HepG2 (cell line): ENCODE data around the gene CCND1. TPM values are rescaled to one million over a fixed set of nuclear protein-coding genes. Genes with fewer than 3 reads are reported as not detected.

Experiments
- CHCHD3 ChIP-seq: sonication (generic); formaldehyde crosslinking; IDR thresholded peaks from 2 replicates; pipeline ENCODE4 v1.8.0; 2022; ENCODE audit warnings: mild to moderate bottlenecking, missing genetic modification reagents, moderate library complexity
- EED ChIP-seq: sonication (generic); formaldehyde crosslinking; IDR thresholded peaks from 2 replicates; pipeline ENCODE4 v1.5.0; 2020; ENCODE audit warnings: mild to moderate bottlenecking, missing genetic modification reagents
- GATAD1 ChIP-seq: IDR thresholded peaks from 2 replicates; pipeline ENCODE4 v1.6.1; 2016; ENCODE audit warnings: missing genetic modification reagents, missing compliant biosample characterization
- KMT2A ChIP-seq: sonication (generic); formaldehyde crosslinking; IDR thresholded peaks from 2 replicates; pipeline ENCODE4 v1.4.0; 2020; ENCODE audit warnings: missing genetic modification reagents
- MXD4 ChIP-seq: IDR thresholded peaks from 2 replicates; pipeline ENCODE4 v1.6.1; 2016; ENCODE audit warnings: mild to moderate bottlenecking, missing biosample characterization, missing genetic modification reagents
- NPAS2 ChIP-seq: sonication (generic); formaldehyde crosslinking; IDR thresholded peaks from 2 replicates; pipeline ENCODE4 v1.8.0; 2022; ENCODE audit warnings: mild to moderate bottlenecking, missing genetic modification reagents, borderline replicate concordance
- PCBP1 ChIP-seq: fragments of 200-400 bp; formaldehyde crosslinking; IDR thresholded peaks from 2 replicates; pipeline ENCODE4 v1.6.1; 2017; ENCODE audit warnings: mild to moderate bottlenecking, low read depth, low read length, borderline replicate concordance
- PHF8 ChIP-seq: sonication (generic); formaldehyde crosslinking; IDR thresholded peaks from 2 replicates; pipeline ENCODE4 v1.5.0; 2020; ENCODE audit warnings: missing genetic modification reagents
- RELA ChIP-seq: sonication (generic); formaldehyde crosslinking; IDR thresholded peaks from 2 replicates; pipeline ENCODE4 v1.4.0; 2020; ENCODE audit warnings: missing genetic modification reagents
- SP5 ChIP-seq: IDR thresholded peaks from 2 replicates; pipeline ENCODE4 v1.6.1; 2016; ENCODE audit warnings: low read depth, borderline replicate concordance
- ZIK1 ChIP-seq: sonication (generic); formaldehyde crosslinking; IDR thresholded peaks from 2 replicates; pipeline ENCODE4 v1.5.0; 2020; ENCODE audit warnings: mild to moderate bottlenecking, low read depth, missing genetic modification reagents, borderline replicate concordance
- ZNF564 ChIP-seq: sonication (generic); formaldehyde crosslinking; IDR thresholded peaks from 2 replicates; pipeline ENCODE4 v1.8.1; 2023; ENCODE audit warnings: mild to moderate bottlenecking, missing genetic modification reagents
- ZNF703 ChIP-seq: sonication (generic); formaldehyde crosslinking; IDR thresholded peaks from 2 replicates; pipeline ENCODE4 v1.5.1; 2020; ENCODE audit warnings: missing genetic modification reagents, mild to moderate bottlenecking, moderate library complexity, borderline replicate concordance
- polyA plus RNA-seq, 8 experiments: library from polyadenylated mRNA; depleted of rRNA in 3 of 8; stranded (reverse) in 7 of 8; unstranded in 1 of 8; fragments of >200 nt; fragmentation: Illumina TruSeq in 4 of 8; extraction: Trizol in 4 of 8; gene quantifications; 2 replicates each; pipeline versions ENCODE4 v1.2.1 to v1.2.3, GENCODE V29; 2011 to 2016; ENCODE audit warnings: low read depth in 4 of 8, missing spikeins in 1 of 8, mixed read lengths in 1 of 8; ENCODE audit not compliant: insufficient read depth in 1 of 8
- total RNA-seq, 5 experiments: library from RNA; depleted of rRNA; stranded (reverse); fragments of >200 nt; fragmentation: Illumina TruSeq; extraction: Trizol; gene quantifications; 2 replicates each; pipeline ENCODE4 v1.2.3, GENCODE V29; 2016; ENCODE audit warnings: low read depth in 1 of 5
- TF ChIP-seq, protein P1 (sequence below): IDR thresholded peaks from 2 replicates; pipeline ENCODE4 v1.6.1; 2012; ENCODE audit warnings: low read length, improper control_type of control experiment
- TF ChIP-seq, protein P2 (sequence below): sonication (generic); formaldehyde crosslinking; IDR thresholded peaks from 2 replicates; pipeline ENCODE4 v1.5.1; 2020; ENCODE audit warnings: mild to moderate bottlenecking, moderate library complexity, missing genetic modification reagents
- TF ChIP-seq, protein P3 (sequence below): sonication (generic); formaldehyde crosslinking; IDR thresholded peaks from 2 replicates; pipeline ENCODE4 v1.5.1; 2020; ENCODE audit warnings: mild to moderate bottlenecking, missing genetic modification reagents, borderline replicate concordance
- TF ChIP-seq, protein P4 (sequence below): sonication (generic); formaldehyde crosslinking; IDR thresholded peaks from 2 replicates; pipeline ENCODE4 v1.5.0; 2020; ENCODE audit warnings: missing genetic modification reagents
- TF ChIP-seq, protein P5 (sequence below): IDR thresholded peaks from 2 replicates; pipeline ENCODE4 v1.6.1; 2016; ENCODE audit warnings: missing genetic modification reagents, missing compliant biosample characterization

CCND1 gene
- total and polyA plus RNA-seq, 2 of the 13 experiments (the other 11 are each of a cell fraction or from before 2014, with no cell fraction given) = 107 to 136 TPM

DNA sequence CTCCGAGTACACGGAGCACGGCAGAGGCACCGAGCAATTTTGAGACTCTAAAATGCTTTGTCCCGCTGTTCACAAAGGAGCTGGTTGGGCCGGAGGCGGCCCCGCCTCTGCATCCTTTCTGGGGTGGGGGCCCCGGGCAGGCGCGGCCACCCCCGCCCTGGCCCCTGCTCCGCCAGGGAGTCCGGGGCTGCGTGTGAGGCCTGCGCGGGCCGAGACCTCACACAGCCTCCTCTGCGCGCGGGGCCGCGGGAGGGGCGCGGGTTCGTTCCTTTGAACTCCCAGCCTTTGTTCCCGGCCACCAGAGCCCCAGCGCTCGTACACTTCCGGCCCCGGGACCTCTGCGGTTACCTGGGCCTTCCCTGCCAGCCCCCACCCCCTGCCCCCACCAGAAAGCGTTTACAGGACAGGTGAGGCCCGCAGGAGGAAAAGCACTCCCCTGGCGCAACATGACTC lies 61.3 kb downstream of the CCND1 start (continued):
- TF ChIP-seq, protein P1, sequence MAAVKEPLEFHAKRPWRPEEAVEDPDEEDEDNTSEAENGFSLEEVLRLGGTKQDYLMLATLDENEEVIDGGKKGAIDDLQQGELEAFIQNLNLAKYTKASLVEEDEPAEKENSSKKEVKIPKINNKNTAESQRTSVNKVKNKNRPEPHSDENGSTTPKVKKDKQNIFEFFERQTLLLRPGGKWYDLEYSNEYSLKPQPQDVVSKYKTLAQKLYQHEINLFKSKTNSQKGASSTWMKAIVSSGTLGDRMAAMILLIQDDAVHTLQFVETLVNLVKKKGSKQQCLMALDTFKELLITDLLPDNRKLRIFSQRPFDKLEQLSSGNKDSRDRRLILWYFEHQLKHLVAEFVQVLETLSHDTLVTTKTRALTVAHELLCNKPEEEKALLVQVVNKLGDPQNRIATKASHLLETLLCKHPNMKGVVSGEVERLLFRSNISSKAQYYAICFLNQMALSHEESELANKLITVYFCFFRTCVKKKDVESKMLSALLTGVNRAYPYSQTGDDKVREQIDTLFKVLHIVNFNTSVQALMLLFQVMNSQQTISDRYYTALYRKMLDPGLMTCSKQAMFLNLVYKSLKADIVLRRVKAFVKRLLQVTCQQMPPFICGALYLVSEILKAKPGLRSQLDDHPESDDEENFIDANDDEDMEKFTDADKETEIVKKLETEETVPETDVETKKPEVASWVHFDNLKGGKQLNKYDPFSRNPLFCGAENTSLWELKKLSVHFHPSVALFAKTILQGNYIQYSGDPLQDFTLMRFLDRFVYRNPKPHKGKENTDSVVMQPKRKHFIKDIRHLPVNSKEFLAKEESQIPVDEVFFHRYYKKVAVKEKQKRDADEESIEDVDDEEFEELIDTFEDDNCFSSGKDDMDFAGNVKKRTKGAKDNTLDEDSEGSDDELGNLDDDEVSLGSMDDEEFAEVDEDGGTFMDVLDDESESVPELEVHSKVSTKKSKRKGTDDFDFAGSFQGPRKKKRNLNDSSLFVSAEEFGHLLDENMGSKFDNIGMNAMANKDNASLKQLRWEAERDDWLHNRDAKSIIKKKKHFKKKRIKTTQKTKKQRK = no peak
- TF ChIP-seq CHCHD3 (CRISPR knock-in tag) (no peak), SP5 (CRISPR knock-in tag) (peak; percentile 72; the same call in 1 of the 2 replicates), EED (CRISPR knock-in tag) (no peak), KMT2A (CRISPR knock-in tag) (peak; percentile 27; the same call in 1 of the 2 replicates), GATAD1 (CRISPR knock-in tag) (0 out of 2 replicates have a peak, but pooled peaks have one; percentile 37), MXD4 (CRISPR knock-in tag) (no peak), ZNF564 (CRISPR knock-in tag) (peak; percentile 67; the same call in 1 of the 2 replicates), PCBP1 (peak; percentile 83; the same call in 1 of the 2 replicates), PHF8 (CRISPR knock-in tag) (no peak), ZNF703 (0 out of 2 replicates have a peak, but pooled peaks have one; percentile 43), ZIK1 (CRISPR knock-in tag) (no peak), NPAS2 (no peak), RELA (CRISPR knock-in tag) (no peak)
- TF ChIP-seq, protein P2, sequence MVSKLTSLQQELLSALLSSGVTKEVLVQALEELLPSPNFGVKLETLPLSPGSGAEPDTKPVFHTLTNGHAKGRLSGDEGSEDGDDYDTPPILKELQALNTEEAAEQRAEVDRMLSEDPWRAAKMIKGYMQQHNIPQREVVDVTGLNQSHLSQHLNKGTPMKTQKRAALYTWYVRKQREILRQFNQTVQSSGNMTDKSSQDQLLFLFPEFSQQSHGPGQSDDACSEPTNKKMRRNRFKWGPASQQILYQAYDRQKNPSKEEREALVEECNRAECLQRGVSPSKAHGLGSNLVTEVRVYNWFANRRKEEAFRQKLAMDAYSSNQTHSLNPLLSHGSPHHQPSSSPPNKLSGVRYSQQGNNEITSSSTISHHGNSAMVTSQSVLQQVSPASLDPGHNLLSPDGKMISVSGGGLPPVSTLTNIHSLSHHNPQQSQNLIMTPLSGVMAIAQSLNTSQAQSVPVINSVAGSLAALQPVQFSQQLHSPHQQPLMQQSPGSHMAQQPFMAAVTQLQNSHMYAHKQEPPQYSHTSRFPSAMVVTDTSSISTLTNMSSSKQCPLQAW (CRISPR knock-in tag) = 0 out of 2 replicates have a peak, but pooled peaks have one; percentile 45
- TF ChIP-seq, protein P3, sequence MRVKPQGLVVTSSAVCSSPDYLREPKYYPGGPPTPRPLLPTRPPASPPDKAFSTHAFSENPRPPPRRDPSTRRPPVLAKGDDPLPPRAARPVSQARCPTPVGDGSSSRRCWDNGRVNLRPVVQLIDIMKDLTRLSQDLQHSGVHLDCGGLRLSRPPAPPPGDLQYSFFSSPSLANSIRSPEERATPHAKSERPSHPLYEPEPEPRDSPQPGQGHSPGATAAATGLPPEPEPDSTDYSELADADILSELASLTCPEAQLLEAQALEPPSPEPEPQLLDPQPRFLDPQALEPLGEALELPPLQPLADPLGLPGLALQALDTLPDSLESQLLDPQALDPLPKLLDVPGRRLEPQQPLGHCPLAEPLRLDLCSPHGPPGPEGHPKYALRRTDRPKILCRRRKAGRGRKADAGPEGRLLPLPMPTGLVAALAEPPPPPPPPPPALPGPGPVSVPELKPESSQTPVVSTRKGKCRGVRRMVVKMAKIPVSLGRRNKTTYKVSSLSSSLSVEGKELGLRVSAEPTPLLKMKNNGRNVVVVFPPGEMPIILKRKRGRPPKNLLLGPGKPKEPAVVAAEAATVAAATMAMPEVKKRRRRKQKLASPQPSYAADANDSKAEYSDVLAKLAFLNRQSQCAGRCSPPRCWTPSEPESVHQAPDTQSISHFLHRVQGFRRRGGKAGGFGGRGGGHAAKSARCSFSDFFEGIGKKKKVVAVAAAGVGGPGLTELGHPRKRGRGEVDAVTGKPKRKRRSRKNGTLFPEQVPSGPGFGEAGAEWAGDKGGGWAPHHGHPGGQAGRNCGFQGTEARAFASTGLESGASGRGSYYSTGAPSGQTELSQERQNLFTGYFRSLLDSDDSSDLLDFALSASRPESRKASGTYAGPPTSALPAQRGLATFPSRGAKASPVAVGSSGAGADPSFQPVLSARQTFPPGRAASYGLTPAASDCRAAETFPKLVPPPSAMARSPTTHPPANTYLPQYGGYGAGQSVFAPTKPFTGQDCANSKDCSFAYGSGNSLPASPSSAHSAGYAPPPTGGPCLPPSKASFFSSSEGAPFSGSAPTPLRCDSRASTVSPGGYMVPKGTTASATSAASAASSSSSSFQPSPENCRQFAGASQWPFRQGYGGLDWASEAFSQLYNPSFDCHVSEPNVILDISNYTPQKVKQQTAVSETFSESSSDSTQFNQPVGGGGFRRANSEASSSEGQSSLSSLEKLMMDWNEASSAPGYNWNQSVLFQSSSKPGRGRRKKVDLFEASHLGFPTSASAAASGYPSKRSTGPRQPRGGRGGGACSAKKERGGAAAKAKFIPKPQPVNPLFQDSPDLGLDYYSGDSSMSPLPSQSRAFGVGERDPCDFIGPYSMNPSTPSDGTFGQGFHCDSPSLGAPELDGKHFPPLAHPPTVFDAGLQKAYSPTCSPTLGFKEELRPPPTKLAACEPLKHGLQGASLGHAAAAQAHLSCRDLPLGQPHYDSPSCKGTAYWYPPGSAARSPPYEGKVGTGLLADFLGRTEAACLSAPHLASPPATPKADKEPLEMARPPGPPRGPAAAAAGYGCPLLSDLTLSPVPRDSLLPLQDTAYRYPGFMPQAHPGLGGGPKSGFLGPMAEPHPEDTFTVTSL (CRISPR knock-in tag) = peak; percentile 41; the same call in 1 of the 2 replicates
- TF ChIP-seq, protein P4, sequence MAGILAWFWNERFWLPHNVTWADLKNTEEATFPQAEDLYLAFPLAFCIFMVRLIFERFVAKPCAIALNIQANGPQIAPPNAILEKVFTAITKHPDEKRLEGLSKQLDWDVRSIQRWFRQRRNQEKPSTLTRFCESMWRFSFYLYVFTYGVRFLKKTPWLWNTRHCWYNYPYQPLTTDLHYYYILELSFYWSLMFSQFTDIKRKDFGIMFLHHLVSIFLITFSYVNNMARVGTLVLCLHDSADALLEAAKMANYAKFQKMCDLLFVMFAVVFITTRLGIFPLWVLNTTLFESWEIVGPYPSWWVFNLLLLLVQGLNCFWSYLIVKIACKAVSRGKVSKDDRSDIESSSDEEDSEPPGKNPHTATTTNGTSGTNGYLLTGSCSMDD = no peak
- TF ChIP-seq, protein P5, sequence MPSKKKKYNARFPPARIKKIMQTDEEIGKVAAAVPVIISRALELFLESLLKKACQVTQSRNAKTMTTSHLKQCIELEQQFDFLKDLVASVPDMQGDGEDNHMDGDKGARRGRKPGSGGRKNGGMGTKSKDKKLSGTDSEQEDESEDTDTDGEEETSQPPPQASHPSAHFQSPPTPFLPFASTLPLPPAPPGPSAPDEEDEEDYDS (CRISPR knock-in tag) = no peak
